Measurements from ENCODE around the gene NTN1. TPM values are rescaled to one million over a fixed set of nuclear protein-coding genes. Genes with fewer than 3 reads are reported as not detected.

Gene NTN1
- total RNA-seq, 2 experiments from 2014 or later: not detected

GRCh38 chr17:9188367-9188766 is 167.1 kb downstream of the NTN1 start:
- DNase-seq (ENCODE audit: low spot score): no peak
- Histone ChIP-seq H3K4me1 (ENCODE audit: insufficient read depth, low read length, poor library complexity, severe bottlenecking) (no peaks in the 10 kb centered on the region), H3K79me2 (ENCODE audit: insufficient read depth, low read depth, low read length) (no peaks in the 10 kb centered on the region), H3K36me3 (ENCODE audit: insufficient read depth, low read length) (no peaks in the 10 kb centered on the region), H3K4me2 (ENCODE audit: low read length) (no peak overlapping the region), H2AFZ (ENCODE audit: low read length) (no peak overlapping the region), H3K9me2 (ENCODE audit: insufficient read depth, low read length) (no peaks in the 10 kb centered on the region), H3K27ac (ENCODE audit: low read depth, low read length, poor library complexity, severe bottlenecking) (no peak overlapping the region), H3K4me3 (ENCODE audit: low read depth, low read length, poor library complexity, severe bottlenecking) (no peak overlapping the region), H4K20me1 (ENCODE audit: insufficient read depth, low read length) (no peaks in the 10 kb centered on the region), H3K9me3 (ENCODE audit: low read length) (no peaks in the 10 kb centered on the region)
- CTCF ChIA-PET (ENCODE audit: unreplicated experiment): no interaction called here
- TF ChIP-seq EZH2phosphoT487 (IDR thresholded peaks at IDR 0.05; ENCODE audit: borderline replicate concordance, low read depth, low read length): no peak
- TF ChIP-seq, protein P1, sequence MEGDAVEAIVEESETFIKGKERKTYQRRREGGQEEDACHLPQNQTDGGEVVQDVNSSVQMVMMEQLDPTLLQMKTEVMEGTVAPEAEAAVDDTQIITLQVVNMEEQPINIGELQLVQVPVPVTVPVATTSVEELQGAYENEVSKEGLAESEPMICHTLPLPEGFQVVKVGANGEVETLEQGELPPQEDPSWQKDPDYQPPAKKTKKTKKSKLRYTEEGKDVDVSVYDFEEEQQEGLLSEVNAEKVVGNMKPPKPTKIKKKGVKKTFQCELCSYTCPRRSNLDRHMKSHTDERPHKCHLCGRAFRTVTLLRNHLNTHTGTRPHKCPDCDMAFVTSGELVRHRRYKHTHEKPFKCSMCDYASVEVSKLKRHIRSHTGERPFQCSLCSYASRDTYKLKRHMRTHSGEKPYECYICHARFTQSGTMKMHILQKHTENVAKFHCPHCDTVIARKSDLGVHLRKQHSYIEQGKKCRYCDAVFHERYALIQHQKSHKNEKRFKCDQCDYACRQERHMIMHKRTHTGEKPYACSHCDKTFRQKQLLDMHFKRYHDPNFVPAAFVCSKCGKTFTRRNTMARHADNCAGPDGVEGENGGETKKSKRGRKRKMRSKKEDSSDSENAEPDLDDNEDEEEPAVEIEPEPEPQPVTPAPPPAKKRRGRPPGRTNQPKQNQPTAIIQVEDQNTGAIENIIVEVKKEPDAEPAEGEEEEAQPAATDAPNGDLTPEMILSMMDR (conservative IDR thresholded peaks at IDR 0.05; ENCODE audit: low read length): no peak
- intact Hi-C loops (cut with micrococcal nuclease; ENCODE audit: unreplicated experiment): no loop called here
- no TSS peak for BruUV-seq (replicated peaks)
- POLR2A ChIA-PET: interaction anchor here (0.7 kb wide), 1 partner anchor 336 kb away, joined by 7 read pairs; no protein-coding TSS in a partner anchor

DNA sequence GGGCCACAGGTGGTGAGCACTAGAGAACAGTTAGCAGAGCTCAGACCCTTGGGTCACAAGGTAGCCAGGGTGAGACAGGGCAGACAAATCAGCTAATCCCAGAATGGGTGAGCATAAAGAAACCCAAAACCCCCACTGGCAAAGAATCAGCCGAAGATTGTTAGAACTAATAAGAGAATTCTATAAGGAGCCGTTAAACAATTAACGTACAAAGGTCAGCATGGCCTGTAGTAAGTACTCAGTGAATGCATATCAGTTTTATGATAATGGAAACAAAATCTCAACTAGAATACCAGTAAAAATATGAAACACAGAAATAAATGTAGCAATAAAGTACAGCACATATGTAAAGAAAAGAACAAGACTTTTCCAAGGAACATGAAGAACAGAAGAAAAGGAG is 168.6 kb downstream of the NTN1 start:
- DNase-seq (ENCODE audit: low spot score): no peak
- no peak overlapping the region for H3K4me3 ChIP-seq (ENCODE audit: low read depth, low read length, poor library complexity, severe bottlenecking)
- no peaks in the 10 kb centered on the region for H3K9me2 ChIP-seq (ENCODE audit: insufficient read depth, low read length)
- no peaks in the 10 kb centered on the region for H3K4me1 ChIP-seq (ENCODE audit: insufficient read depth, low read length, poor library complexity, severe bottlenecking)
- ChIA-PET POLR2A (no interaction called here), CTCF (ENCODE audit: unreplicated experiment) (no interaction called here)
- H3K36me3 ChIP-seq (ENCODE audit: insufficient read depth, low read length): no peaks in the 10 kb centered on the region
- no peaks in the 10 kb centered on the region for H3K79me2 ChIP-seq (ENCODE audit: insufficient read depth, low read depth, low read length)
- intact Hi-C loops (cut with micrococcal nuclease; ENCODE audit: unreplicated experiment): no loop called here
- no peak for TF ChIP-seq EZH2phosphoT487 (IDR thresholded peaks at IDR 0.05; ENCODE audit: borderline replicate concordance, low read depth, low read length)
- TF ChIP-seq, protein P1 (conservative IDR thresholded peaks at IDR 0.05; ENCODE audit: low read length): no peak
- no peak overlapping the region for H3K27ac ChIP-seq (ENCODE audit: low read depth, low read length, poor library complexity, severe bottlenecking)
- H3K9me3 ChIP-seq (ENCODE audit: low read length): no peaks in the 10 kb centered on the region
- H2AFZ ChIP-seq (ENCODE audit: low read length): no peak overlapping the region
- no peak overlapping the region for H3K4me2 ChIP-seq (ENCODE audit: low read length)
- no TSS peak for BruUV-seq (replicated peaks)
- H4K20me1 ChIP-seq (ENCODE audit: insufficient read depth, low read length): no peaks in the 10 kb centered on the region

GRCh38 chr17:9192010-9192409 is 170.7 kb downstream of the NTN1 start:
- Histone ChIP-seq H2AFZ (ENCODE audit: low read length) (no peak overlapping the region), H3K79me2 (ENCODE audit: insufficient read depth, low read depth, low read length) (no peaks in the 10 kb centered on the region), H3K4me1 (ENCODE audit: insufficient read depth, low read length, poor library complexity, severe bottlenecking) (no peaks in the 10 kb centered on the region), H3K27ac (ENCODE audit: low read depth, low read length, poor library complexity, severe bottlenecking) (no peak overlapping the region), H3K9me3 (ENCODE audit: low read length) (no peaks in the 10 kb centered on the region), H3K9me2 (ENCODE audit: insufficient read depth, low read length) (no peaks in the 10 kb centered on the region), H3K36me3 (ENCODE audit: insufficient read depth, low read length) (no peaks in the 10 kb centered on the region), H3K4me3 (ENCODE audit: low read depth, low read length, poor library complexity, severe bottlenecking) (no peak overlapping the region), H4K20me1 (ENCODE audit: insufficient read depth, low read length) (no peaks in the 10 kb centered on the region), H3K4me2 (ENCODE audit: low read length) (no peak overlapping the region)
- BruUV-seq (replicated peaks): no TSS peak
- ChIA-PET POLR2A (interaction anchor here (0.6 kb wide), 1 partner anchor 150 kb away, joined by 3 read pairs; no protein-coding TSS in a partner anchor), CTCF (ENCODE audit: unreplicated experiment) (no interaction called here)
- intact Hi-C loops (cut with micrococcal nuclease; ENCODE audit: unreplicated experiment): no loop called here
- TF ChIP-seq EZH2phosphoT487 (IDR thresholded peaks at IDR 0.05; ENCODE audit: borderline replicate concordance, low read depth, low read length): no peak
- DNase-seq (ENCODE audit: low spot score): no peak

Data from OCI-LY7 (cell line).